Measurements from ENCODE around the gene POLR3A. TPM values are rescaled to one million over a fixed set of nuclear protein-coding genes. Genes with fewer than 3 reads are reported as not detected.
A peak's percentile ranks its signal among the peaks of the same experiment; 100 is the strongest.

Gene POLR3A
- total and polyA plus RNA-seq, 10 donors: 2.7 to 18.9 (median 15.0) TPM

GRCh38 chr10:77973276-77973675 is 56.0 kb downstream of the POLR3A start:
- no peaks in the 10 kb centered on the region for H3K9me3 ChIP-seq
- H3K4me3 ChIP-seq: no peak overlapping the region
- WGBS, 5 donors: 90 to 98% (median 93%) methylated on average over 5 of the region's 5 CpGs
- peaks cover 0 to 14% (median 8%) of the 10 kb centered on the region in 6 donors for H3K4me1 ChIP-seq
- no peak overlapping the region for H3K27ac ChIP-seq
- intact Hi-C loops (cut with DNase I; ENCODE audit: low total_unique reads): no loop called here
- no peaks in the 10 kb centered on the region for H3K27me3 ChIP-seq (replicated peaks in 1 of 7)
- DNase-seq: peak; percentile 12
- peaks cover 0 to 44% (median 20%) of the 10 kb centered on the region in 6 donors for H3K36me3 ChIP-seq
- no peak for TF ChIP-seq CTCF (IDR thresholded peaks at IDR 0.05 in 8 of 11, conservative IDR thresholded peaks at IDR 0.05 in 3 of 11)
- no peak for TF ChIP-seq POLR2AphosphoS5 (IDR thresholded peaks at IDR 0.05)
- TF ChIP-seq POLR2A (IDR thresholded peaks at IDR 0.05): no peak

GRCh38 chr10:77972148-77972547 is 57.2 kb downstream of the POLR3A start:
- WGBS, 5 donors: 84 to 96% (median 95%) methylated on average over 5 of the region's 5 CpGs
- Histone ChIP-seq H3K27me3 (replicated peaks in 1 of 7) (no peaks in the 10 kb centered on the region), H3K27ac (peak overlapping the region in 2 of 8 donors; percentile 56 to 67), H3K36me3 (peaks cover 0 to 32% (median 9%) of the 10 kb centered on the region in 6 donors), H3K4me3 (no peak overlapping the region), H3K9me3 (no peaks in the 10 kb centered on the region), H3K4me1 (peaks cover 0 to 14% (median 8%) of the 10 kb centered on the region in 6 donors)
- intact Hi-C loops (cut with DNase I; ENCODE audit: low total_unique reads): no loop called here
- no peak for DNase-seq
- no peak for TF ChIP-seq CTCF (IDR thresholded peaks at IDR 0.05 in 8 of 11, conservative IDR thresholded peaks at IDR 0.05 in 3 of 11)
- no peak for TF ChIP-seq POLR2AphosphoS5 (IDR thresholded peaks at IDR 0.05)
- TF ChIP-seq POLR2A (IDR thresholded peaks at IDR 0.05): no peak

GRCh38 chr10:77971804-77972144 is 57.5 kb downstream of the POLR3A start:
- peaks cover 0 to 14% (median 8%) of the 10 kb centered on the region in 6 donors for H3K4me1 ChIP-seq
- H3K4me3 ChIP-seq: no peak overlapping the region
- peaks cover 0 to 28% (median 5%) of the 10 kb centered on the region in 6 donors for H3K36me3 ChIP-seq
- H3K27ac ChIP-seq: peak overlapping the region in 6 of 8 donors; percentile 10 to 68 (median 53)
- 91 to 100% (median 97%) methylated on average over 3 of the region's 3 CpGs for WGBS, 5 donors
- TF ChIP-seq CTCF (IDR thresholded peaks at IDR 0.05 in 8 of 11, conservative IDR thresholded peaks at IDR 0.05 in 3 of 11): no peak
- TF ChIP-seq POLR2A (IDR thresholded peaks at IDR 0.05): no peak
- no peak for TF ChIP-seq POLR2AphosphoS5 (IDR thresholded peaks at IDR 0.05)
- peak; percentile 18 for DNase-seq
- intact Hi-C loops (cut with DNase I; ENCODE audit: low total_unique reads): no loop called here
- H3K9me3 ChIP-seq: no peaks in the 10 kb centered on the region
- no peaks in the 10 kb centered on the region for H3K27me3 ChIP-seq (replicated peaks in 1 of 7)

- TF ChIP-seq POLR2A (IDR thresholded peaks at IDR 0.05) (no peak), CTCF (IDR thresholded peaks at IDR 0.05 in 8 of 11, conservative IDR thresholded peaks at IDR 0.05 in 3 of 11) (no peak), POLR2AphosphoS5 (IDR thresholded peaks at IDR 0.05) (peak in 1 of 3 donors; percentile 55)
- H3K27me3 ChIP-seq (replicated peaks in 1 of 7): peaks cover 0 to 3% (median 0%) of the 10 kb centered on the region in 7 donors
- H3K4me1 ChIP-seq: peaks cover 0 to 14% (median 8%) of the 10 kb centered on the region in 6 donors
- H3K9me3 ChIP-seq: no peaks in the 10 kb centered on the region
- peak overlapping the region in 6 of 8 donors; percentile 16 to 68 (median 53) for H3K27ac ChIP-seq
- H3K36me3 ChIP-seq: peaks cover 0 to 22% (median 0%) of the 10 kb centered on the region in 6 donors
- H3K4me3 ChIP-seq: no peak overlapping the region
- 50 to 59% (median 56%) methylated on average over 7 of the region's 7 CpGs for WGBS, 5 donors
- intact Hi-C loops (cut with DNase I; ENCODE audit: low total_unique reads): no loop called here
- peak; percentile 33 for DNase-seq
These were observed 58.2 kb downstream of the POLR3A start for GRCh38 chr10:77970869-77971803.
